ENCODE results near the gene FGFR2.
"Not testable (repeated sequence)": the region's sequence is repeated elsewhere in the genome, so short reads cannot be mapped to it uniquely, and the experiment has no call there.

Gene FGFR2

DNA sequence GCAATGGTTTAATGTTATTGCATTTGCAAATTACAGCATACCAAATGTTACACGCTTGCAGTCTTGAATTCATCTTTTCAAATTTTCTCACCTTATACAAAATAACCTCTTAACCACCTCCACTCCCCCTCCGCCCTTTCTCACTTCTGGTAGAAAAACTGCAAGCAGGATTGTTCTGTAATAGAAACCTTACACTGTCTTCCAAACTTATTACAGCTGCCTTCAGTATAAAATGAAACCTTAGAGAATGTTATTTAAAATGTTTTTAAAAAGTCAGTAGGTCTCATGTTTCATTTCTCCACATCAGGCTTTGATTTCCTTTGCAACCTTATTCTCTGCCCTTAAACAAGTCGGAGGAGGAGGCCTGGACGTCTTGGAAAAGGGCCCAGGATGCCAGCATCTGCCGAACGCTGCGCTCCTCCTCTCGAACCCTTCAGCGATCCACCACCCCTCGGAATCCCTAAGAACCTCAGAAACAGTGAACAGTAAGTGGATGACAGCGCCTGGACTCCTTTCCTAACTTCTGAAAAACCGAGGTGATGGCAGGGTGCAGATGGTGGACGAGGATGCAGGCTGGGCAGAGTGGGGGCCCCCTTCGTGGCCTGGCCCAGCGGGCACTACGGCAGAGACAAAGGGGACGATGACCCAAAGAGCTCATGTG lies 74.0 kb downstream of the FGFR2 start:
- DNase-seq (ENCODE audit: low read depth), result no peak

DNA sequence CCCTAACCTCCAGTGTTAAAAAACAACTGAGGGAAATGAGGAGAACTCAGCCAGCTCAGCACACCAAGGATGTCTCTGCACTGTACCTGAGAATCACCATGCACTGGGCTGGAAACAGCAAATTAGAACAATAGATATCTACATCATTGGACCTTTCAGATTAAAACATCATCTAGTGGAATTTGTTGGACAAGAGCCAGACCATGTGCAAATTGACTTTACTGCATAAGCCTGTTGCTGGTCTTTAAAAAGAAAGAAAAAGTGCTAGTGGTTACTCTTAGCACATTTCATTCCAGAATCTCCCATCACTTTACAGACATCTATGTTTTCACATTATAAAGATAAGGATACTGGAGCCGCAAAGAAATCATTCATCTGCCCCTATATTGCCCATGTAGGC lies 75.4 kb downstream of the FGFR2 start:
- no peak for DNase-seq (ENCODE audit: low read depth)

DNA sequence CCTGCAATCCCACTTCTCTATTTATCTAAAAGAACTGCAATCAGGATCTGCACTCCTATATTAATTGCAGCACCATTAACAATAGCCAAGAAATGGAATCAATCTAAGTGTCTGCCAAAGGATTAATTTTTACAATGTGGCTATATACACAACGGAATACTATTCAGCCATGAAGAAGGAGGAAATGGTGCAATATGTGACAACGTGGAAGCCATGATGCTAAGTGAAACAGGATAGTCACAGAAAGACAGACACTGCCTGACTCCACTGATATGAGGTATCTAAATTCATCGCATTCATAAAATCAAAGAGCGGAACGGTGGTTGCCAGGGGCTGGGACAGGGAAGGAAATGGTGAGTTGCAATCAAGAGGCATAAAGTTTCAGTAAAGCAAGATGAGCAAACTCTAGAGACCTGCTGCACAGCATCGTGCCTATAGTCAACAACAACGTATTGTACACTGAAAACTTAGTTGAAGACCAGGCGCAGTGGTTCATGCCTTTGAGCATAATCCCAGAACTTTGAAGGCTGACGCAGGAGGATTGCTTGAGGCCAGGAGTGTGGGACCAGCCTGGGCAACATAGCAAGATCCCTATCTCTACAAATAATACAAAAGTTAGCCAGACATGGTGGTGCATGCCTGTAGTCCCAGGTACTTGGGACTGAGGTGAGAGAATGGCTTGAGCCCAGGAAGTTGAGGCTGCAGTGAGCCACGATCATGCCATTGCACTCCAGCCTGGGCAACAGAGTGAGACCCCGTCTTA lies 76.3 kb downstream of the FGFR2 start:
- no peak for DNase-seq (ENCODE audit: low read depth)

DNA sequence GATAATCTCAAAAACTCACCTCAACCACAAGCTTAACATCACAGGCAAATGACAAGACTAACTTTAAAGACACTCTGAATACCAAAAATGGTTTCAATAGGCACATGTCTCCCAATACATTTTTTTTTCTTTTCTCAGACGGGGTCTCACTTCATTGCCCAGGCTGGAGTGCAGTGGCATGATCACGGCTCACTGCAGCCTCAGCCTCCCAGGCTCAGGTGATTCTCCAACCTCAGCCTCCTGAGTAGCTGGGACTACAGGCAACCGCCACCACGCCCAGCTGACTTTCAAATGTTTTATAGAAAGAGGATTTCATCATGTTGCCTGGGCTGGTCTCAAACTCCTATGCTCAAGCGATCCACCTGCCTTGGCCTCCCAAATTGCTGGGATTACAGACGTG lies 77.7 kb downstream of the FGFR2 start:
- not testable (repeated sequence) for DNase-seq (ENCODE audit: low read depth)

DNA sequence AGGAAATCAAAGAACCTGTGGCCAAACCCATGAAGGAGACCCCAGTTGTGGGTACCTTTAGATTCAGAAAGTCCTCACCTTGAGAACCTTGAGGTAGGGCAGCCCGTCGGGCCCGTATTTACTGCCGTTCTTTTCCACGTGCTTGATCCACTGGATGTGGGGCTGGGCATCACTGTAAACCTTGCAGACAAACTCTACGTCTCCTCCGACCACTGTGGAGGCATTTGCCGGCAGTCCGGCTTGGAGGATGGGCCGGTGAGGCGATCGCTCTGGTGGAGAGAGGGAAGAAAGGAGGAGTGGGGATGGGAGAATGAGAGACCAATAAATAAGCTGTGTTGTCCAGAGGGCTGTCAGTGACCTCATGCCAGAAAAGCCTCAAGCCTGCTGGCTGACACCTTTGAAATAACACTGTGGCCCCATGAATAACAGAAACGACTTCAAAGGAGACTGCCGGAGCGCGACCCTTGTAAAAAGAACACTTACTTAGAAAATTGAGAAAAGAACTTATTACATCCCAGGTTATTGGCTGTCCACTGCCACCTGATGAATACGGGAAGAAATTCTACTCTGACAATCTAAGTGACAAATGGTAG lies 78.2 kb downstream of the FGFR2 start:
- no peak for DNase-seq (ENCODE audit: low read depth)

DNA sequence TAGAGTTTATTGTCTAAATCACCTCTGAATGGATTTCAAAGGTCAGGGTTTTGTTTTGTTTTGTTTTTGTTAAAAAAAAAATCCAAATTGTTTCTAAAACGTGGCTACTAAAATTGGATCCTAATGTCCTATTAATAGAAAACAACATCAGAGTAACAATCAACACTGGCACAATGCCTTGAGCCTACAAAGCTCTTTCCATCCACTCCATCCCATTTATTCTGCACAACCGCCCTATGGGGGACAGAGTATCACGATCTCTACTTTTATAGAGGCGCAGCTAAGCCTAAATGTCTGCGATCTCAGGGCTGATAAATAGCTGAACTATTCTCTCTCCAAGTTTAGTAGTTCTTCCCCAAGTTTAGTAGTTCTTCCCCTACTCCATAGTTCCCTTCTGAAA lies 78.8 kb downstream of the FGFR2 start:
- DNase-seq (ENCODE audit: low read depth), result no peak

DNA sequence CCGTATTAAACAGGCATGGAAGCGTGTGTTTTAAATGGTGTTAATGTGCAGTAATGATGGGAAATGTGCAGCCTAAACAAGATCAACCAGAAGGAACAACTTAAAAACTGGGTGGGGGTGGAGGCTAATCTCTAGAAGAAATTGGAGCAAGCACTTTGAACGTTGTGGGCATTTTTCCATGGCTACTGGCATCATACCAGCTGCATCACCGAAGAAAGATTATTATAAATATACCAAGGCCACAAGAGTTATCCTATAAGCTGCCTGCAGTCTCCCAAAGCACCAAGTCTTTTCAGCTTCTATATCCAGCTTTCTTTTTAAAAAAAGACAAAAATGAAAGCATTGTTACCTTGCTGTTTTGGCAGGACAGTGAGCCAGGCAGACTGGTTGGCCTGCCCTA lies 79.9 kb downstream of the FGFR2 start:
- no peak for DNase-seq (ENCODE audit: low read depth)

DNA sequence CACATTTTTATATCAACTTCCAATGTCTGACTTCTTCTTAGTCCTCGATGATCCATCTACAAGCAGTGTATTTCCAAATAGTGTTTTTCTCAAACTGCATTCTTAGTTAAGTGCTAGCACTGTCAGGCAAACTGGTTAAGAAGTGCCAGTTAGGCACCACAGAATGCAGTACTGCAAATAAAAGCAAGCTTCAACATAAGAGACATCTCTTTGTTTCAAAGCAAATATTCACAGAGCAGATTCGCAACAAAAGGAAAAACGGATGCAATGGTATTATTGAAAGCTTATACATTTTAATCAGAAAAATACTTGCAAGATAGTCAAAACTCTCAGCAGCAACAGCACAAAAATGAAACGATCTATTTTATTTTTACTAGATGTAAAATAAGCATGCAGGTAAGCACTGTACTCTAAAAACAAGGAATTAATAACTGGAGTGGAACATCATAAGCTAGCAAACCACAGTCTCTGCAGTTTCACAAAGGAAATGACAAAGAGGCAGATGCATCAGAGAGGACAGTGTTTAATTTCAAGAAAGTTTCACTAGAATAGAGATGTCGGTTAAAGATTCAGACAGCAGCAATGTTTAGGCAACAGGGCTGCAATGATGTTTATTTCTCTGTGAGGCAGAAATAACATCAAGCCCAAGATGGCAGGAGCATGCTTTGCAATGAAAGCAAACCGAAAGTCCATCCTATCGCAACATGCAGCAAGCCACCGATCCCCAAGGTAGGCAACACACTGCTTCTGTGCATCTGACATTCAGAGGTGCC lies 82.0 kb downstream of the FGFR2 start:
- no peak for DNase-seq (ENCODE audit: low read depth)

DNA sequence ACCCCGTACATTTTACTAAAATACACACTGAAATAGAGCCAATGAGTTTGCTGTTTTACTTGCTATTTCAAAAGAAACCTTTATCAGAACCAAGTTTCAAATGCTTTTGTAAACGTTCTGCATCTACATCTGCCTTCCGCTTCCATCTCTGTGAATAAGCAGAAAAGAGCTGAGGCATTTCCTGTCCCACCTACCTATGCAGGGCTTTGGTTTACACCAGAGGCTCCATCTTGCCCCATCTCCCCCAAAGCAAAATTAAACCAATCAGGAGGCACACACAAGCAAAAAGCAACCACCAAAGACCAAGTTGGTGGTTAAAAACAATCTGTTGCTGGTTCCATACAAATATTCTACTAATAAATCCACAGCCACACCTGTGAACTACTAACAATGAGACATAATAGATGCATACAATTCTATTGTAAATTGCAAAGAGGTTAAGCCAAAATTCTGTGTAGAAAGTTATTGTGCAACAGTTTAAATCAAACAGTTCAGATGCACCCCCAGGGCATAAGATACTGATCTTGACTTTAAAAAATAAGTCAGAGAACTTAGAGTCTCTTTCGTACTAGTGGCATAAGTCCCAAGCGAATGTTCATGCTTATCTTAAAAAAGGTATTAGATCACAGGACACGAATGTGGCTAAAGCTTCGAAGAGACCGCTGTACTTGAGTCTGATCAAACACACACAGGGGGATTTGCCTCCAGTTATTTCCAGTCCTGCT lies 83.9 kb downstream of the FGFR2 start:
- DNase-seq (ENCODE audit: low read depth), result no peak

DNA sequence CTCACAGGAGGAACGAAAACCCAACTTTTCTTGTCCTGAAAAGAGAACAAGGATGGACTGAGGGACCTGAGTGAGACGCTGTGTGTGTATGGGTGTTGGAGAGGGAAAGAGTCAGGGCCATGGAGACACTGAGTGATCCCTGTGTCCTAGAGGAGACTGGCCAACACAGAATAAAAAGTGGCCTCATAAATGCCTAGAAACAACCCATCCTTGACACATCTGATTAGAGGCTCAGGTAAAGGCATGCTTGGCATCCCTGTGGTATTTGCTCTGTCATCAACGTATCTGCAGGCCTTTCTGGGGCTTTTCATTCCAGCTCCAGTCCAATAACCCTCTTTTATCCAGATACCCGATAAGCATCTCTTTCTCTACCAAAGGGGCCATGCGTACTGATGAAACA lies 86.3 kb downstream of the FGFR2 start:
- no peak for DNase-seq (ENCODE audit: low read depth)

DNA sequence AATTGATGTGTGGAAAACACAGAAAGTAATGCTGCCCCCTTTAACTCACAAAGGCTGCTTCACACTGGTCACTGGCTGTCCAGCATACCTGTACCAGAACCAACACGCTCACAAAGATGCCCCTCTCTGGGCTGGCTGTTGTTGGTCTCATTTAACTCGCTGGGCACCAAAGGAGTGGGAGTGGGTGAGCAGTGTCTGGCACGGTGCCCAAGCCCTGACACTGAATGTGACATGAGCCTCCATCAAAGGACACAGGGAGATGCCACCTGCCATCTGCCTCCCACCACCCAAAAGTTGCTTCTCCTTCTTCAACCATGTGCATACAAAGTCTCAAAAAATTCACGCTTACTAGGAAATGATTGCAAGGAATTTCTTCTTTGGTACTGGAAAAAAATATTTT lies 86.8 kb downstream of the FGFR2 start:
- no peak for DNase-seq (ENCODE audit: low read depth)

DNA sequence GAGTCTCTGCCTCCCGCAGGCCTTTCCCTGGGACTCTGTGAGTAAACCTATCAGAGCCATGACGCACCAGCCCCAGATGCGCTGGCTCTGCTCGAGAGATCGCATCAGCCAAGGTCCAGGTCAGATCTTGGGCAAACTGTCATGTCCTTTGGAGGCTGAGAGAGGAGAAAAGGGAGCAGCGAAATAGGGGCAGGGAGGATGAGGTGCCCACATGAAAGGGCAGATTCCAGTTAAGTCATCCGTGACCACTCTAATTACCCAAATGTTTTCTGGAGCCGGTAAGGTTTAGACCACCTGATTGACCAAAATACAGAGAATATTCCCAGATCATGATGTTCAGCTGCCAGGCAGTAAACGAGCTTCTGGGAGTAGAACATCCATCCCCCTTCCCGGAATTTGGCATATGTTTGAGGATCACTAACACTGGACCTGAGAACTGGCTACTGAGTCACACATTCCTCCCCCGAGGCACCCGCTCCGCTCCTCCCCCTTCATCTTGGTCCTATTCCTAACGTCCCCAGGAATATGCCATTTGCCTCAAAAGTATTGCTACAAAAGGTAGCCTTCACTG lies 88.0 kb downstream of the FGFR2 start:
- no peak for DNase-seq (ENCODE audit: low read depth)

DNA sequence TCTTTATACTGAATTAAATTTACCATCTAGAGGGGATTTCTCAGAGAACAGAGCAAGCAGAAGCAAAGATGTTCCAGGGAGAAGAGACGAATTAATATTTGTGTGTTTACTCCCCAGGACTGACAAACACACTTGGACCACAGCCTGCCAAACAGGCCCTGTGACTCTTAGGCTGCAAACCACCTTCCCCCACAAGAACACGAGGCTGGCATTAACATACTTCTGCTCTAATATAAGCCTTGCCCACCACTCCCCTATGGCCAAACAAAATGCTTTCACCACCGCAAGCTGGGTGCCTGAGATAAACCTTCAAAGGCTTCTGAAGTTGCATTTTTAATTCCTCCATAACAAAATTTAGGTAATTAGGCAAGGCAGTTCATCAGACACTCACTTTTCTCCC lies 88.4 kb downstream of the FGFR2 start:
- no peak for DNase-seq (ENCODE audit: low read depth)

DNA sequence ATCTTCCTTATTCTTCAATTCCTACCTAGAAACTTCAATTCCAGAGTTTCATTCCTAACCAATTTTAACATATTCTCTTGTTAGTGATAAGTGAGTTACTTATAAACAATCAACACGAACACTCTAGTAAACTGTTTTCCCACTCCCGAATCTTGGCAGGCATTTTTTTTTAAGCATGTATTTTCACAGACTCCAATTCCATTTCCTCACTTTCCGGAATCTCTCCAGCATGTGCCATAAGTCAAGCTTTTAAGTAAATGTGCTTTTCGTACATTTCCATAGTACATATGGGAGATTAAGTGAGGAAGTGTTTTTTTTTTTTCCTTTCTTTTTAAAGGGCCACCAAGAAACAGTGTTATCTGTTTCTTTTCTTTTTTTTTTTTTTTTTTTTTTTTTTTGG lies 89.1 kb downstream of the FGFR2 start:
- no peak for DNase-seq (ENCODE audit: low read depth)

DNA sequence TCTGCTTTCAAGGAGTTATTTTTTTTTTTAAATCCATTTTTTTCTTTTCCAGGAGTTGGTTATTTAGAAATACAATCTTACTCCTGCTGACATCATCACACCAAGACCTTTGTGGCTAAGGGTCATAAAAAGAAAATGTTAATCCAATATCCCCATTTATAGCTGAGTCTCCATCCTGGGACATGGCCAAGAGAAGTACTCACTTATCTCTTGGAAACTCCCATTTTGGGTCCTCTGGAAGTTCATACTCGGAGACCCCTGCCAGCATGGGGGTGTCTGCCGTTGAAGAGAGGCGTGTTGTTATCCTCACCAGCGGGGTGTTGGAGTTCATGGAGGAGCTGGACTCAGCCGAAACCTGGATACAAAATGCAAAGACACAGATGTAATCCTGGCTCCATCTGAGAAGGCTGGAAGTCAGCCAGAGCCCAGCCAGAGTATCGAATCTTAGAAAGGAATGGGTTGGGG lies 94.6 kb downstream of the FGFR2 start:
- DNase-seq (ENCODE audit: low read depth), result no peak

DNA sequence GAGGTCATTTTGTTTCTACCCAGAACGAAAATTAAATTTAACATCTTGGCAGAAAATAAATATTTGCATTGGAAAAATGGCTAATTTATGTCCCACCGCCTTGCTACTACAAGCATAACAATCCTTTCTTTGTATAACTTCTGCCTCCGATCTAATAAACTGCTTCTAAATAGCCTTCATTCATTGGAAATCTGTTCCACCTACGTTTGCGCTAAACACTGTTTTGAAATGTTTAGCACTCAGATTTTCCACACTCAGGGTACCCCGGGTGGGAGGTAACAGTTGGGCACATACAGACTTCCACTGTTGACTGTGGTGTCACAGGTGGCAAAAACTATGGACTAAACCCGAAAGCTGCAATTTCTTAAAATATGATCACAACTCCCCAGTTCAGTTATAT lies 96.4 kb downstream of the FGFR2 start:
- no peak for DNase-seq (ENCODE audit: low read depth)

DNA sequence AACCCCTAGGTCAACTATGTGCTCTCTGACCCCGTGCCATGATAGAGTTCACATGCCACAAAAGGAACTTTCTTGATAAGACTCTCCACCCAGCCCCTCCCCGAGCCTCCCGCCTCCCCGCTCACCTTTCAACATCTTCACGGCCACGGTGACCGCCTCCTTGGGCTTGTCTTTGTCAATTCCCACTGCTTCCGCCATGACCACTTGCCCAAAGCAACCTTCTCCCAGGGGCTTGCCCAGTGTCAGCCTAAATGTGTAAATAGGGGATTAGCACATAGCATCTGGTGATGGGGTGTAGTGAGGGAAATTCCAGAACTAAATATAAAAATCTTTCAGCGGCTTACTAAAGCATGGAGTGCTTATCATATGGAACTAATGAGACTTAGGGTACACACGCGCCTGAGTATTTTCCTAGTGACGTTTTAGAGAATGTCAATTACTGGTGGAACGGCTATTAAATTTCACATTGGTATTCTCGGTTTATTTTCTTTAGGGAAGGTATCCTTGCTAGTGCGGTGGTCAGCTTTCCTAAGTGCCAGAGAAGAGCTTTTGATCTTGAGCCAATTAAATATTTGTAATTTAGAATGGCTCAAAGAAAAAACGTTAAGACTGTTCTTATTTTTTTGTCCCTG lies 97.4 kb downstream of the FGFR2 start:
- no peak for DNase-seq (ENCODE audit: low read depth)

DNA sequence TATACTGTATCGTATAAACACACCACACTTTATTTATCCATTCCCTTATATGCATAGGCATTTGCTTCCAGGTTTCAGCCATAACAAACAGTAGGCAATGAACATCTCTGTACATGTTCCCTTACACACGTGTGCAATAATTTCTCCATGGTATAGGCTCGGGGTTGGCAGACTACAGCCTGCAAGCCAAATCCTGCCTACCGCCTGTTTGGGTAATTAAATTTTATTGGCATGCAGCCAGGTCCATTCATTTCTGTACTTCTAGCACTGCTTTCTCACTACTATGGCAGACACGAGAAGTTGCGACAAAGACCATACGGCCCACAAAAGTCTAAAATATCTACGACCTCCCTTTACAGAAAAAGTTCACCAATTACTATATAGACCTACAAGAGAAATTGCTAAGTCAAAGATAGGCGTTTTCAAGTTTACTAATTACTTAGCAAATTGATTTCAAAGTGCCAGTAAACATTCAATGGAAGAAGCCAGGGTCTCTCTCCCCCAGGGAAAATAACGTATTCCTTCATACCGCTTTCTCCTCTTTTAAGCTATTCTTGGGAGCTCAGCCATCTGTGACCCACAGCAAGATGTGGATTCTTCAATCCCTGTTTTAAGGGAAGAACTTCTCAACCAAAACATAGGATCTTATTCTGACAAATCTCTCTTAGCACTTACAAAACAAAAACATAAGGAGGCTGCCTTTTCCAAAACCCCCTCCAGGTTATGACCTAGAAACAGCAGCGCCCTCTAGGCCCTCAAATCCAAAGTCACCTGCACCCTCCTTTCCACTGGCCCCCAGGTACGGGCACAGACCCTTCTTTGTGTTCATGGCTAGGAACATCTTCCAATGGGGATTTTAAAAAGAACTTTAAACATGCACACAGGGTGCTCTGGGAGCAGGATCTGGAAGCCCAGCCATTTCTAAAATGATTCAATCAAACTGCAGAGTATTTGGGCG lies 100.5 kb downstream of the FGFR2 start:
- no peak for DNase-seq (ENCODE audit: low read depth)

DNA sequence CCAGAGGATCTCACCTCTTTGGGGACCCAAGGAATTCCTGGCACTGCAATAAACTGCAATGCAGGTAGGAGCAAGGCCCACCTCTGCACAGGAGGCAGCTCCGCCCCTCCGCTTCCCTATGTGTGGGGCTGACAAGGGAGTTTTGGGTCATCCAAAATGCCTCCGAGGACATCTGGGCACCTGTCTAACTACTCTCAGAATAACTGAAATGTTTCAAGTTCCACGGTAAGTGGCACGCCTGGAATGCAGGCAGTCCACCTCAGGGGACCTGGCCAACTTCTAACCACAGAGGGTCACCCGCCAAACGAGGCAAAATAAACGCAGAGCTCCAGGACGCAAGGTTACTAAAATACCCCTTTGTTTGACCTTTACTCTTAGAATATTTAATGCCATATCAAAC lies 102.5 kb downstream of the FGFR2 start:
- DNase-seq (ENCODE audit: low read depth), result no peak

DNA sequence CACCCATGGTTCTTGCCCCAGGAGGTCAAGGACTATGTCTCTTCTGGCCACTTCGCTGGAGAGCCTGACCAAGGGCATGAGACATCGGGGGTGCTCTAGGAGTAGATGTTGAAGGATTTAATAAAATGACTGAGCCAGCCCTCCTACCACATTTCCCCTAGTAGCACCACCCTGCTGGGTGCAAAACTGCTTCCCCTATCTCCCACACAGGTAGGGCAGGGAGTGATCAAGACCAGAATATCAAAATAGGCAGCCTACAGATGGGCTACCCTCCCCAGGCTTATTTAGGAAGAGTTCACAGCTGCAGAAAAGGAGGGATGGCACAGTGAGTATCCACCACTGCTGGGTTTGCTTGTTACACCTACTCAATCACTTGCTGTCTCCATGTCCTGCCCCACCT lies 103.9 kb downstream of the FGFR2 start:
- DNase-seq (ENCODE audit: low read depth), result no peak

Measured in ELR (cell line).